Stimulated activated CD8-positive, alpha-beta memory T cell treated with anti-CD3 and anti-CD28 coated beads, Interleukin-7, amount 100 ng/mL, for 48 hours (primary cell): Measurements from ENCODE around the gene KIF22.
"Not testable (repeated sequence)": the region's sequence is repeated elsewhere in the genome, so short reads cannot be mapped to it uniquely, and the experiment has no call there.

Source experiments
- DNase-seq, 2 donors: peaks; one replicate each; pipeline ENCODE4 v3.0.0-alpha.2; 2020; ENCODE audit warnings: low read depth in 1 of 2; ENCODE audit errors: extremely low read depth in 1 of 2

Gene KIF22

GRCh38 chr16:29812754-29813643 lies 22.4 kb downstream of the KIF22 start:
- DNase-seq: no peak

GRCh38 chr16:29813644-29814562 lies 23.4 kb downstream of the KIF22 start:
- no peak for DNase-seq

- DNase-seq: no peak
Measured at GRCh38 chr16:29814592-29814991, 24.0 kb downstream of the KIF22 start.

- DNase-seq: no peak
Measured at GRCh38 chr16:29815032-29815721, 24.6 kb downstream of the KIF22 start.

GRCh38 chr16:29815793-29816693 lies 25.5 kb downstream of the KIF22 start, which contains the start of gene PAGR1:
TSS of gene PAGR1 (plus strand) at chr16:29816152. CDS start at chr16:29816526, 374 bp downstream.
- peak; percentile 95 to 98 for DNase-seq

GRCh38 chr16:29816694-29817441 lies 26.3 kb downstream of the KIF22 start:
- DNase-seq: peak in 1 of 2 donors; percentile 57

- DNase-seq: no peak
Measured at GRCh38 chr16:29818082-29818481, 27.5 kb downstream of the KIF22 start.

GRCh38 chr16:29819506-29819905 lies 29.0 kb downstream of the KIF22 start:
- no peak for DNase-seq

- no peak for DNase-seq
Measured at GRCh38 chr16:29820271-29820701, 29.7 kb downstream of the KIF22 start, which contains the start of gene MVP. TSS of gene MVP (plus strand) at chr16:29820462. CDS start at chr16:29830550, 10,088 bp downstream.

GRCh38 chr16:29820730-29821642 lies 30.4 kb downstream of the KIF22 start:
- no peak for DNase-seq

GRCh38 chr16:29821643-29822115 lies 31.1 kb downstream of the KIF22 start:
- DNase-seq: no peak

GRCh38 chr16:29824589-29825144 lies 34.1 kb downstream of the KIF22 start:
- DNase-seq: no peak

GRCh38 chr16:29825145-29826044 lies 34.8 kb downstream of the KIF22 start:
- no peak for DNase-seq

GRCh38 chr16:29826342-29826695 lies 35.8 kb downstream of the KIF22 start:
- no peak for DNase-seq

- DNase-seq: no peak
Measured at GRCh38 chr16:29830774-29831173, 40.2 kb downstream of the KIF22 start.

GRCh38 chr16:29831490-29831889 lies 40.9 kb downstream of the KIF22 start:
- DNase-seq: no peak

- DNase-seq: not testable (repeated sequence)
Measured at GRCh38 chr16:29833219-29833618, 42.7 kb downstream of the KIF22 start.
